Common myeloid progenitor, CD34-positive (primary cell): ENCODE results near the gene CSMD2.

Experiments used
- CTCF ChIA-PET: fragments of 350-600 bp; sonication (Branson Sonifier 250); formaldehyde crosslinking; loops from one replicate; lab custom pipeline; 2021; ENCODE audit warnings: antibody characterized with exemption; lab: Charles Lee
- POLR2A ChIA-PET: fragments of 350-600 bp; sonication (Branson Sonifier 250); formaldehyde crosslinking; loops from one replicate; lab custom pipeline; 2021; ENCODE audit warnings: antibody characterized with exemption; lab: Charles Lee
- DNase-seq, 3 donors: peaks; one replicate each; pipeline versions ENCODE4 v3.0.0 to v3.0.0-alpha.2; 2013
- H3K27ac ChIP-seq, 2 experiments: 1 replicate in 1 of 2; 2 replicates in 1 of 2; pipeline ENCODE4 v1.7.0; 2013; ENCODE audit warnings: inconsistent platforms in 2 of 2, low read length in 2 of 2, mild to moderate bottlenecking in 2 of 2, low read depth in 1 of 2, moderate library complexity in 1 of 2; ENCODE audit not compliant: severe bottlenecking in 2 of 2, insufficient read depth in 1 of 2, poor library complexity in 1 of 2
- H3K27me3 ChIP-seq, 5 experiments: replicated peaks in 2 of 5; 1 replicate in 3 of 5; 2 replicates in 2 of 5; pipeline versions ENCODE4 v1.6.1 to v1.7.0; 2013; ENCODE audit warnings: low read length in 4 of 5, mild to moderate bottlenecking in 2 of 5, moderate library complexity in 2 of 5, inconsistent platforms in 1 of 5; ENCODE audit not compliant: insufficient read depth in 5 of 5, control insufficient read depth in 4 of 5
- H3K36me3 ChIP-seq, 4 experiments: 1 replicate in 2 of 4; 2 replicates in 2 of 4; pipeline versions ENCODE4 v1.6.1 to v1.7.0; 2013; ENCODE audit warnings: low read length in 3 of 4, control low read depth in 1 of 4, mild to moderate bottlenecking in 1 of 4; ENCODE audit not compliant: control insufficient read depth in 4 of 4, insufficient read depth in 4 of 4
- H3K4me1 ChIP-seq, 4 experiments: 1 replicate in 3 of 4; 2 replicates in 1 of 4; pipeline versions ENCODE4 v1.6.1 to v1.7.1; 2013; ENCODE audit warnings: low read length in 3 of 4, mild to moderate bottlenecking in 3 of 4, control low read depth in 1 of 4, inconsistent platforms in 1 of 4, moderate library complexity in 1 of 4; ENCODE audit not compliant: control insufficient read depth in 4 of 4, insufficient read depth in 4 of 4; ENCODE audit errors: control extremely low read depth in 1 of 4
- H3K4me3 ChIP-seq, 7 experiments: 1 replicate in 4 of 7; 2 replicates in 3 of 7; pipeline versions ENCODE4 v1.5.1 to v1.7.0; 2013; ENCODE audit warnings: mild to moderate bottlenecking in 7 of 7, low read length in 6 of 7, moderate library complexity in 6 of 7, inconsistent platforms in 2 of 7, low read depth in 2 of 7, control low read depth in 1 of 7; ENCODE audit not compliant: insufficient read depth in 4 of 7, control insufficient read depth in 1 of 7; ENCODE audit errors: extremely low read depth in 1 of 7
- H3K9me3 ChIP-seq, 5 experiments: 1 replicate in 4 of 5; 2 replicates in 1 of 5; pipeline versions ENCODE4 v1.6.1 to v1.7.1; 2013; ENCODE audit warnings: low read length in 4 of 5, mild to moderate bottlenecking in 2 of 5, inconsistent platforms in 1 of 5, low read depth in 1 of 5, moderate library complexity in 1 of 5; ENCODE audit not compliant: control insufficient read depth in 4 of 5, insufficient read depth in 2 of 5; ENCODE audit errors: control extremely low read depth in 1 of 5
- WGBS: methylation state at CpG from one replicate; pipeline ENCODE4 v1.1.5; 2013; ENCODE audit not compliant: insufficient coverage; 5-methylcytosine and 5-hydroxymethylcytosine counted together

CSMD2 gene

GRCh38 chr1:33507661-33508060 is 657.4 kb downstream of the CSMD2 start:
- H3K9me3 ChIP-seq = no peaks in the 10 kb centered on the region
- ChIA-PET POLR2A (no interaction called here), CTCF (interaction anchor here (0.7 kb wide), 1 partner anchor 29 kb away, joined by 3 read pairs; no protein-coding TSS in a partner anchor)
- no peak overlapping the region for H3K27ac ChIP-seq
- no peaks in the 10 kb centered on the region for H3K4me1 ChIP-seq
- DNase-seq = no peak
- no peaks in the 10 kb centered on the region for H3K27me3 ChIP-seq
- 94% methylated on average over 2 of the region's 3 CpGs for WGBS
- no peaks in the 10 kb centered on the region for H3K36me3 ChIP-seq
- H3K4me3 ChIP-seq = no peak overlapping the region

GRCh38 chr1:33503506-33503905 is 661.5 kb downstream of the CSMD2 start:
- no peaks in the 10 kb centered on the region for H3K36me3 ChIP-seq
- DNase-seq = no peak
- H3K27ac ChIP-seq = no peak overlapping the region
- H3K4me3 ChIP-seq = no peak overlapping the region
- no CpG with 5 or more reads among the region's 1 CpG for WGBS
- H3K9me3 ChIP-seq = peaks cover 0 to 5% (median 1%) of the 10 kb centered on the region in 5 experiments
- ChIA-PET CTCF (no interaction called here), POLR2A (no interaction called here)
- no peaks in the 10 kb centered on the region for H3K27me3 ChIP-seq
- H3K4me1 ChIP-seq = no peaks in the 10 kb centered on the region

- no peak overlapping the region for H3K27ac ChIP-seq
- H3K27me3 ChIP-seq = no peaks in the 10 kb centered on the region
- ChIA-PET CTCF (no interaction called here), POLR2A (no interaction called here)
- no peaks in the 10 kb centered on the region for H3K36me3 ChIP-seq
- no peaks in the 10 kb centered on the region for H3K4me1 ChIP-seq
- H3K9me3 ChIP-seq = peaks cover 0 to 11% (median 4%) of the 10 kb centered on the region in 5 experiments
- no peak overlapping the region for H3K4me3 ChIP-seq
- WGBS = 100% methylated on average over 2 of the region's 5 CpGs
- DNase-seq = no peak
These were observed 662.3 kb downstream of the CSMD2 start for GRCh38 chr1:33502726-33503125.

- Histone ChIP-seq H3K27me3 (no peaks in the 10 kb centered on the region), H3K27ac (no peak overlapping the region), H3K4me1 (no peaks in the 10 kb centered on the region), H3K9me3 (peaks cover 0 to 20% (median 10%) of the 10 kb centered on the region in 5 experiments), H3K36me3 (no peaks in the 10 kb centered on the region), H3K4me3 (no peak overlapping the region)
- no peak for DNase-seq
- CTCF ChIA-PET = no interaction called here
- POLR2A ChIA-PET = no interaction called here
- WGBS = 95% methylated on average over 7 of the region's 8 CpGs
These were observed 663.3 kb downstream of the CSMD2 start for GRCh38 chr1:33501774-33502173.

- H3K9me3 ChIP-seq = peaks cover 0 to 25% (median 14%) of the 10 kb centered on the region in 5 experiments
- POLR2A ChIA-PET = no interaction called here
- no peak overlapping the region for H3K4me3 ChIP-seq
- H3K4me1 ChIP-seq = no peaks in the 10 kb centered on the region
- WGBS = no CpG with 5 or more reads among the region's 2 CpGs
- no peaks in the 10 kb centered on the region for H3K36me3 ChIP-seq
- no peak for DNase-seq
- no peaks in the 10 kb centered on the region for H3K27me3 ChIP-seq
- H3K27ac ChIP-seq = no peak overlapping the region
- CTCF ChIA-PET = no interaction called here
These were observed 663.7 kb downstream of the CSMD2 start for GRCh38 chr1:33501309-33501708.

GRCh38 chr1:33500547-33500946 is 664.5 kb downstream of the CSMD2 start:
- Histone ChIP-seq H3K9me3 (peaks cover 0 to 32% (median 22%) of the 10 kb centered on the region in 5 experiments), H3K4me3 (no peak overlapping the region), H3K27me3 (no peaks in the 10 kb centered on the region), H3K27ac (no peak overlapping the region), H3K4me1 (no peaks in the 10 kb centered on the region), H3K36me3 (no peaks in the 10 kb centered on the region)
- 80% methylated on average over 3 of the region's 4 CpGs for whole genome bisulfite sequencing
- no peak for DNase-seq
- POLR2A ChIA-PET = no interaction called here
- CTCF ChIA-PET = interaction anchor here (1.4 kb wide), 1 partner anchor 30 kb away, joined by 3 read pairs; no protein-coding TSS in a partner anchor

GRCh38 chr1:33497410-33497809 is 667.6 kb downstream of the CSMD2 start:
- no peak overlapping the region for H3K4me3 ChIP-seq
- ChIA-PET CTCF (interaction anchor here (0.9 kb wide), 1 partner anchor 29 kb away, joined by 3 read pairs; no protein-coding TSS in a partner anchor), POLR2A (no interaction called here)
- H3K4me1 ChIP-seq = no peaks in the 10 kb centered on the region
- no CpG with 5 or more reads among the region's 1 CpG for WGBS
- no peaks in the 10 kb centered on the region for H3K27me3 ChIP-seq
- H3K27ac ChIP-seq = no peak overlapping the region
- peaks cover 10 to 62% (median 47%) of the 10 kb centered on the region in 5 experiments for H3K9me3 ChIP-seq
- no peak for DNase-seq
- H3K36me3 ChIP-seq = peaks cover 10 to 28% (median 18%) of the 10 kb centered on the region in 4 experiments
